NCI-H1417 (cell line): ENCODE measurements around the gene PXMP4.
"Not testable (repeated sequence)": the region's sequence is repeated elsewhere in the genome, so short reads cannot be mapped to it uniquely, and the experiment has no call there.

Experiments
- DNase-seq, 3 experiments: peaks; one replicate each; lab custom pipeline; 2025; lab: John Stamatoyannopoulos, UW

Gene PXMP4

GRCh38 chr20:33703498-33704137 lies 16.5 kb downstream of the PXMP4 start:
- DNase-seq: no peak

GRCh38 chr20:33702861-33703260 lies 17.2 kb downstream of the PXMP4 start:
- DNase-seq: no peak

- DNase-seq: no peak
Observed at GRCh38 chr20:33701629-33702450, 18.3 kb downstream of the PXMP4 start.

GRCh38 chr20:33700696-33701441 lies 19.2 kb downstream of the PXMP4 start:
- peak in 1 of 3 experiments; percentile 12 for DNase-seq

GRCh38 chr20:33698966-33699365 lies 21.1 kb downstream of the PXMP4 start:
- not testable (repeated sequence) for DNase-seq

- DNase-seq: no peak
Observed at GRCh38 chr20:33697129-33697528, 23.0 kb downstream of the PXMP4 start.

GRCh38 chr20:33696448-33696847 lies 23.7 kb downstream of the PXMP4 start:
- no peak for DNase-seq

GRCh38 chr20:33694639-33695012 lies 25.5 kb downstream of the PXMP4 start:
- DNase-seq: no peak

- peak in 1 of 3 experiments; percentile 33 for DNase-seq
Observed at GRCh38 chr20:33693741-33694638, 26.1 kb downstream of the PXMP4 start.

GRCh38 chr20:33693289-33693688 lies 26.8 kb downstream of the PXMP4 start:
- no peak for DNase-seq

- DNase-seq: no peak
Observed at GRCh38 chr20:33689973-33690372, 30.1 kb downstream of the PXMP4 start.

GRCh38 chr20:33689493-33689892 lies 30.6 kb downstream of the PXMP4 start:
- DNase-seq: no peak

GRCh38 chr20:33688938-33689424 lies 31.1 kb downstream of the PXMP4 start:
- no peak for DNase-seq

- no peak for DNase-seq
Observed at GRCh38 chr20:33687993-33688937, 31.8 kb downstream of the PXMP4 start.

GRCh38 chr20:33687370-33687915 lies 32.7 kb downstream of the PXMP4 start:
- DNase-seq: no peak

- DNase-seq: no peak
Observed at GRCh38 chr20:33686984-33687366, 33.1 kb downstream of the PXMP4 start.

- peak; percentile 97 to 98 (median 98) for DNase-seq
Observed at GRCh38 chr20:33686100-33686983, 33.8 kb downstream of the PXMP4 start, which contains the start of gene E2F1. Gene E2F1, minus strand, starts transcription at chr20:33686385. Its CDS starts 121 bp downstream, at chr20:33686264.

GRCh38 chr20:33685328-33686099 lies 34.6 kb downstream of the PXMP4 start:
- peak; percentile 29 to 77 (median 74) for DNase-seq
